Immature natural killer cell (primary cell): ENCODE data around the gene DPP6. TPM values are rescaled to one million over a fixed set of nuclear protein-coding genes. Genes with fewer than 3 reads are reported as not detected.
A peak's percentile ranks its signal among the peaks of the same experiment; 100 is the strongest.

Source experiments
- DNase-seq, 3 donors: peaks; one replicate each; pipeline ENCODE4 v3.0.0; 2022; ENCODE audit warnings: mixed read lengths in 1 of 3
- H3K27ac Mint-ChIP-seq, 6 donors: one replicate each; pipeline ENCODE4 v1.8.0; 2020; ENCODE audit warnings: mixed read lengths in 6 of 6, mild to moderate bottlenecking in 5 of 6, inconsistent platforms in 4 of 6, moderate library complexity in 3 of 6
- H3K27me3 Mint-ChIP-seq, 3 donors: one replicate each; pipeline ENCODE4 v1.8.0; 2020 to 2021; ENCODE audit warnings: low read depth in 3 of 3, mild to moderate bottlenecking in 3 of 3, mixed read lengths in 3 of 3, moderate library complexity in 3 of 3, inconsistent platforms in 1 of 3
- H3K36me3 Mint-ChIP-seq, 3 donors: one replicate each; pipeline ENCODE4 v1.8.0; 2020; ENCODE audit warnings: mixed read lengths in 3 of 3, inconsistent platforms in 2 of 3, mild to moderate bottlenecking in 2 of 3
- H3K4me1 Mint-ChIP-seq, 2 donors: one replicate each; pipeline ENCODE4 v1.8.0; 2020; ENCODE audit warnings: inconsistent platforms in 2 of 2, mild to moderate bottlenecking in 2 of 2, mixed read lengths in 2 of 2, moderate library complexity in 1 of 2
- H3K4me3 Mint-ChIP-seq, 5 donors: one replicate each; pipeline ENCODE4 v1.8.0; 2020; ENCODE audit warnings: mild to moderate bottlenecking in 5 of 5, mixed read lengths in 5 of 5, inconsistent platforms in 3 of 5, moderate library complexity in 3 of 5
- H3K9me3 Mint-ChIP-seq, 6 donors: one replicate each; pipeline ENCODE4 v1.8.0; 2020; ENCODE audit warnings: mild to moderate bottlenecking in 6 of 6, mixed read lengths in 6 of 6, inconsistent platforms in 4 of 6, moderate library complexity in 3 of 6
- polyA plus RNA-seq, 3 donors: library from polyadenylated mRNA; unstranded; fragments of 300-500 nt; fragmentation: Illumina TruSeq; gene quantifications; one replicate each; pipeline ENCODE4 v1.2.3, GENCODE V29; 2021

DPP6 gene
- polyA plus RNA-seq, 3 donors from 2014 or later: not detected

GRCh38 chr7:154911411-154911810 is 859.2 kb downstream of the DPP6 start:
- Mint-ChIP-seq H3K27me3 (peaks cover 8 to 18% (median 9%) of the 10 kb centered on the region in 3 donors), H3K9me3 (no peaks in the 10 kb centered on the region), H3K4me3 (no peak overlapping the region), H3K4me1 (peaks cover 10 to 13% of the 10 kb centered on the region in 2 donors), H3K36me3 (no peaks in the 10 kb centered on the region), H3K27ac (no peak overlapping the region)
- DNase-seq: no peak

- H3K9me3 Mint-ChIP-seq: no peaks in the 10 kb centered on the region
- H3K36me3 Mint-ChIP-seq: no peaks in the 10 kb centered on the region
- DNase-seq: no peak
- peaks cover 9 to 18% (median 9%) of the 10 kb centered on the region in 3 donors for H3K27me3 Mint-ChIP-seq
- no peak overlapping the region for H3K4me3 Mint-ChIP-seq
- H3K27ac Mint-ChIP-seq: no peak overlapping the region
- H3K4me1 Mint-ChIP-seq: peaks cover 10 to 13% of the 10 kb centered on the region in 2 donors
Observed at GRCh38 chr7:154911862-154912455, 859.8 kb downstream of the DPP6 start.

- DNase-seq: no peak
- H3K9me3 Mint-ChIP-seq: no peaks in the 10 kb centered on the region
- peaks cover 8 to 11% of the 10 kb centered on the region in 2 donors for H3K4me1 Mint-ChIP-seq
- H3K4me3 Mint-ChIP-seq: peak overlapping the region in 1 of 5 donors; percentile 54
- no peak overlapping the region for H3K27ac Mint-ChIP-seq
- H3K27me3 Mint-ChIP-seq: peaks cover 9 to 18% (median 11%) of the 10 kb centered on the region in 3 donors
- H3K36me3 Mint-ChIP-seq: no peaks in the 10 kb centered on the region
Observed at GRCh38 chr7:154912871-154913637, 860.9 kb downstream of the DPP6 start.

GRCh38 chr7:154913638-154914307 is 861.6 kb downstream of the DPP6 start:
- H3K27me3 Mint-ChIP-seq: peaks cover 9 to 19% (median 11%) of the 10 kb centered on the region in 3 donors
- H3K9me3 Mint-ChIP-seq: no peaks in the 10 kb centered on the region

GRCh38 chr7:154914308-154914995 is 862.3 kb downstream of the DPP6 start:
- H3K36me3 Mint-ChIP-seq: no peaks in the 10 kb centered on the region
- H3K27ac Mint-ChIP-seq: no peak overlapping the region
- peaks cover 5 to 6% of the 10 kb centered on the region in 2 donors for H3K4me1 Mint-ChIP-seq
- no peak for DNase-seq
- H3K27me3 Mint-ChIP-seq: peaks cover 8 to 16% (median 11%) of the 10 kb centered on the region in 3 donors
- H3K9me3 Mint-ChIP-seq: no peaks in the 10 kb centered on the region
- H3K4me3 Mint-ChIP-seq: peak overlapping the region; percentile 15 to 74 (median 50)

More at GRCh38 chr7:154913638-154914307, 861.6 kb downstream of the DPP6 start:
- H3K4me3 Mint-ChIP-seq: peak overlapping the region; percentile 82 to 94 (median 88)
- no peaks in the 10 kb centered on the region for H3K36me3 Mint-ChIP-seq
- peak; percentile 79 to 81 (median 79) for DNase-seq
- H3K4me1 Mint-ChIP-seq: peaks cover 5 to 6% of the 10 kb centered on the region in 2 donors
- peak overlapping the region in 3 of 6 donors; percentile 10 to 45 (median 40) for H3K27ac Mint-ChIP-seq

- Mint-ChIP-seq H3K4me1 (peaks cover 5 to 6% of the 10 kb centered on the region in 2 donors), H3K4me3 (peak overlapping the region; percentile 15 to 74 (median 50)), H3K27me3 (peaks cover 8 to 11% (median 11%) of the 10 kb centered on the region in 3 donors), H3K9me3 (no peaks in the 10 kb centered on the region), H3K36me3 (no peaks in the 10 kb centered on the region), H3K27ac (no peak overlapping the region)
- no peak for DNase-seq
Observed at GRCh38 chr7:154914996-154915380, 862.8 kb downstream of the DPP6 start.

GRCh38 chr7:154915600-154915999 is 863.4 kb downstream of the DPP6 start:
- Mint-ChIP-seq H3K27ac (no peak overlapping the region), H3K27me3 (peaks cover 8 to 11% (median 11%) of the 10 kb centered on the region in 3 donors), H3K4me3 (peak overlapping the region in 3 of 5 donors; percentile 33 to 51 (median 38)), H3K9me3 (no peaks in the 10 kb centered on the region), H3K36me3 (no peaks in the 10 kb centered on the region), H3K4me1 (peaks cover 5 to 6% of the 10 kb centered on the region in 2 donors)
- DNase-seq: no peak

GRCh38 chr7:154916381-154916780 is 864.2 kb downstream of the DPP6 start:
- Mint-ChIP-seq H3K27ac (no peak overlapping the region), H3K4me3 (no peak overlapping the region), H3K9me3 (no peaks in the 10 kb centered on the region), H3K27me3 (peaks cover 8 to 11% (median 9%) of the 10 kb centered on the region in 3 donors), H3K4me1 (peaks cover 5 to 6% of the 10 kb centered on the region in 2 donors), H3K36me3 (no peaks in the 10 kb centered on the region)
- no peak for DNase-seq

- H3K27ac Mint-ChIP-seq: no peak overlapping the region
- H3K27me3 Mint-ChIP-seq: peaks cover 7 to 11% (median 9%) of the 10 kb centered on the region in 3 donors
- H3K4me1 Mint-ChIP-seq: peaks cover 5 to 6% of the 10 kb centered on the region in 2 donors
- no peak for DNase-seq
- no peaks in the 10 kb centered on the region for H3K36me3 Mint-ChIP-seq
- no peak overlapping the region for H3K4me3 Mint-ChIP-seq
- H3K9me3 Mint-ChIP-seq: no peaks in the 10 kb centered on the region
Observed at GRCh38 chr7:154916856-154917807, 864.9 kb downstream of the DPP6 start.

- Mint-ChIP-seq H3K36me3 (no peaks in the 10 kb centered on the region), H3K4me3 (no peak overlapping the region), H3K27me3 (peaks cover 5 to 11% (median 8%) of the 10 kb centered on the region in 3 donors), H3K27ac (no peak overlapping the region), H3K4me1 (peaks cover 5 to 6% of the 10 kb centered on the region in 2 donors), H3K9me3 (no peaks in the 10 kb centered on the region)
- DNase-seq: no peak
Observed at GRCh38 chr7:154917808-154918160, 865.6 kb downstream of the DPP6 start.

GRCh38 chr7:154918266-154918665 is 866.1 kb downstream of the DPP6 start:
- no peak for DNase-seq
- Mint-ChIP-seq H3K27ac (no peak overlapping the region), H3K36me3 (no peaks in the 10 kb centered on the region), H3K9me3 (no peaks in the 10 kb centered on the region), H3K27me3 (peaks cover 5 to 11% (median 7%) of the 10 kb centered on the region in 3 donors), H3K4me3 (no peak overlapping the region), H3K4me1 (peaks cover 5 to 6% of the 10 kb centered on the region in 2 donors)

GRCh38 chr7:154918741-154919140 is 866.5 kb downstream of the DPP6 start:
- no peak overlapping the region for H3K27ac Mint-ChIP-seq
- no peaks in the 10 kb centered on the region for H3K9me3 Mint-ChIP-seq
- no peak overlapping the region for H3K4me3 Mint-ChIP-seq
- H3K27me3 Mint-ChIP-seq: peaks cover 4 to 11% (median 6%) of the 10 kb centered on the region in 3 donors
- DNase-seq: no peak
- peaks cover 4 to 6% of the 10 kb centered on the region in 2 donors for H3K4me1 Mint-ChIP-seq
- H3K36me3 Mint-ChIP-seq: no peaks in the 10 kb centered on the region
